ENCODE data around the gene OSTM1. TPM values are rescaled to one million over a fixed set of nuclear protein-coding genes. Genes with fewer than 3 reads are reported as not detected.

OSTM1 gene
- total RNA-seq, 1 experiment from 2014 or later = 20.9 TPM

DNA sequence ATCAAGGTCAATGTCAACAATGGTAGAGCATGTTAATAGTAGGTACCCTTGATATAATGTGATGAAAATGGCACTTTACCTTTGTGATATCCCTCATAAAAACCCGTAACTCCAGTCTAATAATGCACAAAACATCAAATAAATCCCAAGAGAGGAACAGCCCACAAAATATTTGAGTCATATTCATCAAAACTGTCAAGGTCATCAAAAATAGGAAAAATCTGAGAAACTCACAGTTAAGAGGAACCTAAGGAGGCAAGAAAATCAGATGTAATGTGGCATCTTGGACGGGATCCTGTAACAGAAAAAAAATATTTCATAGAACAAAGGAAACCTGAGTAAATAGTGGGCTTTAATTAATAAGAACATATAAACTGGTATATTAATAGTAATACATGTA is 25.5 kb upstream of the OSTM1 start:
- Mint-ChIP-seq H3K4me3 (no peak overlapping the region), H3K27ac (no peak overlapping the region), H3K4me1 (no peaks in the 10 kb centered on the region; a peak in 1 of 4 replicates), H3K27me3 (ENCODE audit: low read depth) (no peaks in the 10 kb centered on the region), H3K36me3 (ENCODE audit: insufficient read depth in 1 of 3, low read depth in 3 of 3) (no peaks in the 10 kb centered on the region), H3K9me3 (no peaks in the 10 kb centered on the region; a peak in 1 of 5 replicates)
- H3K23me2 ChIP-seq (ENCODE audit: insufficient read length, low read depth, low read length, poor library complexity, severe bottlenecking) = no peaks in the 10 kb centered on the region
- TF ChIP-seq, protein P1, sequence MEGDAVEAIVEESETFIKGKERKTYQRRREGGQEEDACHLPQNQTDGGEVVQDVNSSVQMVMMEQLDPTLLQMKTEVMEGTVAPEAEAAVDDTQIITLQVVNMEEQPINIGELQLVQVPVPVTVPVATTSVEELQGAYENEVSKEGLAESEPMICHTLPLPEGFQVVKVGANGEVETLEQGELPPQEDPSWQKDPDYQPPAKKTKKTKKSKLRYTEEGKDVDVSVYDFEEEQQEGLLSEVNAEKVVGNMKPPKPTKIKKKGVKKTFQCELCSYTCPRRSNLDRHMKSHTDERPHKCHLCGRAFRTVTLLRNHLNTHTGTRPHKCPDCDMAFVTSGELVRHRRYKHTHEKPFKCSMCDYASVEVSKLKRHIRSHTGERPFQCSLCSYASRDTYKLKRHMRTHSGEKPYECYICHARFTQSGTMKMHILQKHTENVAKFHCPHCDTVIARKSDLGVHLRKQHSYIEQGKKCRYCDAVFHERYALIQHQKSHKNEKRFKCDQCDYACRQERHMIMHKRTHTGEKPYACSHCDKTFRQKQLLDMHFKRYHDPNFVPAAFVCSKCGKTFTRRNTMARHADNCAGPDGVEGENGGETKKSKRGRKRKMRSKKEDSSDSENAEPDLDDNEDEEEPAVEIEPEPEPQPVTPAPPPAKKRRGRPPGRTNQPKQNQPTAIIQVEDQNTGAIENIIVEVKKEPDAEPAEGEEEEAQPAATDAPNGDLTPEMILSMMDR (conservative IDR thresholded peaks at IDR 0.05) = no peak
- H4K5ac ChIP-seq (ENCODE audit: insufficient read length, low read depth, low read length) = no peak overlapping the region
- no peak overlapping the region for H2AFZ ChIP-seq (ENCODE audit: low read length)
- no peak overlapping the region for H3K4me2 ChIP-seq (ENCODE audit: insufficient read depth, insufficient read length, low read length)
- H4K8ac ChIP-seq (replicated peaks; ENCODE audit: insufficient read length, low read depth, low read length) = no peak overlapping the region
- H2BK5ac ChIP-seq (ENCODE audit: insufficient read length, low read length) = no peak overlapping the region
- H2BK20ac ChIP-seq (ENCODE audit: low read depth, low read length, poor library complexity, severe bottlenecking) = no peak overlapping the region
- H4K20me1 ChIP-seq (ENCODE audit: control insufficient read depth, insufficient read depth, insufficient read length) = no peaks in the 10 kb centered on the region
- H3K9ac ChIP-seq (ENCODE audit: extremely low read depth, insufficient read length, low read length) = no peak overlapping the region
- no peaks in the 10 kb centered on the region for H3K4me1 ChIP-seq (ENCODE audit: insufficient read depth, low read length)
- H3K79me2 ChIP-seq (ENCODE audit: insufficient read depth, low read length) = no peaks in the 10 kb centered on the region
- H3K79me1 ChIP-seq (ENCODE audit: insufficient read depth, low read depth, low read length, poor library complexity, severe bottlenecking) = no peaks in the 10 kb centered on the region
- no peak overlapping the region for H4K91ac ChIP-seq (ENCODE audit: insufficient read length, low read depth, low read length)
- H2BK15ac ChIP-seq (ENCODE audit: low read depth, low read length) = no peak overlapping the region
- H2BK120ac ChIP-seq (ENCODE audit: low read depth, low read length, poor library complexity, severe bottlenecking) = no peak overlapping the region
- no peak for DNase-seq
- no peak overlapping the region for H3K23ac ChIP-seq (ENCODE audit: insufficient read length, low read depth, low read length)
- H3K4ac ChIP-seq (ENCODE audit: low read depth, low read length) = no peak overlapping the region
- no peaks in the 10 kb centered on the region for H3K27me3 ChIP-seq (ENCODE audit: insufficient read depth, low read length)
- WGBS (ENCODE audit: extremely low coverage, insufficient read length, low lambda C conversion rate) = no CpG with 5 or more reads among the region's 2 CpGs
- no peaks in the 10 kb centered on the region for H3K9me3 ChIP-seq (ENCODE audit: control insufficient read depth, low read depth, low read length)
- H3K14ac ChIP-seq (ENCODE audit: insufficient read depth, low read length) = no peak overlapping the region
- no peak overlapping the region for H3K27ac ChIP-seq (ENCODE audit: insufficient read length, low read depth, low read length)
- no peak overlapping the region for H3K56ac ChIP-seq (ENCODE audit: insufficient read length, low read depth, low read length)
- no peak overlapping the region for H3K18ac ChIP-seq (ENCODE audit: insufficient read length, low read depth, low read length)
- H2AK5ac ChIP-seq (ENCODE audit: insufficient read length, low read length) = no peak overlapping the region
- H3T11ph ChIP-seq (ENCODE audit: low read length) = no peak overlapping the region
- H2BK12ac ChIP-seq (ENCODE audit: insufficient read length, low read depth, low read length) = no peak overlapping the region

Measured in H9 (cell line).